ENCODE results near the gene RMND5B. TPM values are rescaled to one million over a fixed set of nuclear protein-coding genes. Genes with fewer than 3 reads are reported as not detected.

RMND5B gene
- total and polyA plus RNA-seq, 8 donors, result 28.9 to 41.5 (median 30.3) TPM

- peaks cover 0 to 14% of the 10 kb centered on the region in 2 donors for H3K27me3 ChIP-seq
- H3K4me3 ChIP-seq, result no peak overlapping the region
- peaks cover 0 to 16% of the 10 kb centered on the region in 2 donors for H3K4me1 ChIP-seq
- DNase-seq (no peak), ATAC-seq (no peak)
- intact Hi-C loops (cut with DNase I), result no loop called here
- no peaks in the 10 kb centered on the region for H3K9me3 ChIP-seq
- H3K27ac ChIP-seq, result no peak overlapping the region
- TF ChIP-seq, protein P1, sequence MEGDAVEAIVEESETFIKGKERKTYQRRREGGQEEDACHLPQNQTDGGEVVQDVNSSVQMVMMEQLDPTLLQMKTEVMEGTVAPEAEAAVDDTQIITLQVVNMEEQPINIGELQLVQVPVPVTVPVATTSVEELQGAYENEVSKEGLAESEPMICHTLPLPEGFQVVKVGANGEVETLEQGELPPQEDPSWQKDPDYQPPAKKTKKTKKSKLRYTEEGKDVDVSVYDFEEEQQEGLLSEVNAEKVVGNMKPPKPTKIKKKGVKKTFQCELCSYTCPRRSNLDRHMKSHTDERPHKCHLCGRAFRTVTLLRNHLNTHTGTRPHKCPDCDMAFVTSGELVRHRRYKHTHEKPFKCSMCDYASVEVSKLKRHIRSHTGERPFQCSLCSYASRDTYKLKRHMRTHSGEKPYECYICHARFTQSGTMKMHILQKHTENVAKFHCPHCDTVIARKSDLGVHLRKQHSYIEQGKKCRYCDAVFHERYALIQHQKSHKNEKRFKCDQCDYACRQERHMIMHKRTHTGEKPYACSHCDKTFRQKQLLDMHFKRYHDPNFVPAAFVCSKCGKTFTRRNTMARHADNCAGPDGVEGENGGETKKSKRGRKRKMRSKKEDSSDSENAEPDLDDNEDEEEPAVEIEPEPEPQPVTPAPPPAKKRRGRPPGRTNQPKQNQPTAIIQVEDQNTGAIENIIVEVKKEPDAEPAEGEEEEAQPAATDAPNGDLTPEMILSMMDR (IDR thresholded peaks at IDR 0.05), result no peak
- no peaks in the 10 kb centered on the region for H3K36me3 ChIP-seq
Observed at GRCh38 chr5:178198706-178199105, 67.9 kb downstream of the RMND5B start.

- no peaks in the 10 kb centered on the region for H3K9me3 ChIP-seq
- no peak overlapping the region for H3K27ac ChIP-seq
- intact Hi-C loops (cut with DNase I), result no loop called here
- peaks cover 0 to 7% of the 10 kb centered on the region in 2 donors for H3K27me3 ChIP-seq
- H3K36me3 ChIP-seq, result no peaks in the 10 kb centered on the region
- DNase-seq (no peak), ATAC-seq (no peak)
- H3K4me3 ChIP-seq, result no peak overlapping the region
- TF ChIP-seq, protein P1 (IDR thresholded peaks at IDR 0.05), result no peak
- peaks cover 0 to 19% of the 10 kb centered on the region in 2 donors for H3K4me1 ChIP-seq
Observed at GRCh38 chr5:178199581-178200434, 69.0 kb downstream of the RMND5B start.

Other genes with a start within 250 kb of the RMND5B start
- not detected for gene PROP1, start 134.8 kb upstream of the RMND5B start, total RNA-seq
- gene PROP1, start 134.8 kb upstream of the RMND5B start, polyA plus RNA-seq (ENCODE audit: insufficient read length in 6 of 6), result not detected
- gene N4BP3, start 17.5 kb upstream of the RMND5B start, total RNA-seq, result 1 to 10 TPM; 3.6 to 6.2 TPM
- gene N4BP3, start 17.5 kb upstream of the RMND5B start, polyA plus RNA-seq (ENCODE audit: insufficient read length in 6 of 6), result 10 to 100 TPM; 13.6 to 20.4 (median 16.4) TPM
- 100 to 1,000 TPM in 1 of 2 donors, 10 to 100 TPM in 1; 65.0 to 105 TPM for gene NHP2, start 22.9 kb downstream of the RMND5B start, total RNA-seq
- gene NHP2, start 22.9 kb downstream of the RMND5B start, polyA plus RNA-seq (ENCODE audit: insufficient read length in 6 of 6), result 100 to 1,000 TPM in 2 of 6 donors, 10 to 100 TPM in 4; 85.6 to 116 (median 97.5) TPM
- not detected for gene GMCL2, start 56.4 kb downstream of the RMND5B start, total RNA-seq
- gene GMCL2, start 56.4 kb downstream of the RMND5B start, polyA plus RNA-seq (ENCODE audit: insufficient read length in 6 of 6), result under 1 TPM in 1 of 6 donors, not detected in 5; 0.06 TPM
- 100 to 1,000 TPM; 126 to 178 TPM for gene HNRNPAB, start 73.5 kb downstream of the RMND5B start, total RNA-seq
- 100 to 1,000 TPM; 113 to 171 (median 127) TPM for gene HNRNPAB, start 73.5 kb downstream of the RMND5B start, polyA plus RNA-seq (ENCODE audit: insufficient read length in 6 of 6)
- 10 to 100 TPM; 71.9 to 87.9 TPM for gene PHYKPL, start 101.8 kb downstream of the RMND5B start, total RNA-seq
- 100 to 1,000 TPM; 108 to 155 (median 142) TPM for gene PHYKPL, start 101.8 kb downstream of the RMND5B start, polyA plus RNA-seq (ENCODE audit: insufficient read length in 6 of 6)